ENCODE measurements around the gene DUSP14. TPM values are rescaled to one million over a fixed set of nuclear protein-coding genes. Genes with fewer than 3 reads are reported as not detected.

The DUSP14 gene
- polyA plus RNA-seq, 1 of the 3 experiments (the other 2 are of a cell fraction), result 85.8 TPM

GRCh38 chr17:37447641-37448040, 42.0 kb upstream of the DUSP14 start:
- Histone ChIP-seq H3K9me3 (no peaks in the 10 kb centered on the region), H3F3A (replicated peaks; ENCODE audit: insufficient read depth) (peaks cover 15% of the 10 kb centered on the region), H3K27me3 (ENCODE audit: insufficient read depth) (no peaks in the 10 kb centered on the region), H3K4me2 (peak overlapping the region; percentile 31; the same call in 1 of the 2 replicates), H3K9me2 (no peaks in the 10 kb centered on the region), H3K36me3 (replicated peaks in 1 of 2; ENCODE audit: control insufficient read depth in 1 of 2, insufficient read depth in 2 of 2, low read length in 1 of 2) (peaks cover 12 to 26% of the 10 kb centered on the region in 2 experiments), H4K20me1 (ENCODE audit: insufficient read depth) (no peaks in the 10 kb centered on the region; the same call in 1 of the 2 replicates), H3K9ac (no peak overlapping the region), H3K4me3 (ENCODE audit: low read depth in 2 of 2, low read length in 1 of 2) (no peak overlapping the region), H2AFZ (ENCODE audit: low read depth) (no peak overlapping the region), H3K79me2 (ENCODE audit: insufficient read depth) (0 out of 2 replicates have a peak, but pooled peaks cover 9% of the 10 kb centered on the region), H3K4me1 (ENCODE audit: control insufficient read depth in 1 of 2, insufficient read depth in 2 of 2, low read depth in 1 of 2, low read length in 1 of 2) (peaks cover 0 to 18% of the 10 kb centered on the region in 2 experiments; a peak in 1 of 4 replicates), H3K27ac (ENCODE audit: low read depth in 2 of 2, low read length in 1 of 2) (peak overlapping the region in 1 of 2 experiments; percentile 56; a peak in 2 of 4 replicates)
- TF ChIP-seq POLR2AphosphoS5 (IDR thresholded peaks at IDR 0.05; ENCODE audit: low read depth, low read length) (no peak), NRF1 (IDR thresholded peaks at IDR 0.05; ENCODE audit: low read depth, low read length) (no peak), JUND (IDR thresholded peaks at IDR 0.05) (peak; percentile 64), TAF1 (IDR thresholded peaks at IDR 0.05; ENCODE audit: borderline replicate concordance, low read depth, low read length) (no peak), RXRA (IDR thresholded peaks at IDR 0.05; ENCODE audit: borderline replicate concordance, low read depth) (no peak), MXI1 (IDR thresholded peaks at IDR 0.05; ENCODE audit: low read depth, low read length) (no peak), MAX (IDR thresholded peaks at IDR 0.05; ENCODE audit: low read depth) (no peak), GABPA (IDR thresholded peaks at IDR 0.05; ENCODE audit: low read depth) (no peak), EP300 (IDR thresholded peaks at IDR 0.05; ENCODE audit: borderline replicate concordance in 1 of 2, low read depth in 1 of 2, low read length in 1 of 2) (peak in 1 of 2 experiments; percentile 33; a peak in 1 of 4 replicates), TCF12 (IDR thresholded peaks at IDR 0.05) (peak; percentile 51; the same call in 1 of the 2 replicates), YY1 (IDR thresholded peaks at IDR 0.05; ENCODE audit: low read depth) (no peak), NFIC (IDR thresholded peaks at IDR 0.05; ENCODE audit: borderline replicate concordance) (no peak), SMC3 (IDR thresholded peaks at IDR 0.05; ENCODE audit: low read depth, low read length) (no peak), FOSL2 (IDR thresholded peaks at IDR 0.05; ENCODE audit: borderline replicate concordance, low read depth) (peak; percentile 74), ZBTB33 (IDR thresholded peaks at IDR 0.05; ENCODE audit: borderline replicate concordance, low read depth) (no peak), REST (IDR thresholded peaks at IDR 0.05; ENCODE audit: low read depth, low read length) (no peak), PBX3 (IDR thresholded peaks at IDR 0.05) (peak; percentile 63), TEAD4 (IDR thresholded peaks at IDR 0.05; ENCODE audit: borderline replicate concordance, insufficient read depth) (no peak), EZH2phosphoT487 (IDR thresholded peaks at IDR 0.05; ENCODE audit: borderline replicate concordance, low read depth) (no peak)
- WGBS (ENCODE audit: low lambda C conversion rate), result 80% methylated on average over 1 of the region's 1 CpG
- no peak for DNase-seq
- ChIA-PET POLR2A (no interaction called here), CTCF (interaction anchor here (0.8 kb wide), 1 partner anchor 74 kb away, joined by 3 read pairs; no protein-coding TSS in a partner anchor)
